HEK293 (cell line): ENCODE results near the gene ADAM33.

Experiments used
- CTCF ChIP-seq: fragments of 450-650 bp; formaldehyde crosslinking; IDR thresholded peaks from 2 replicates; pipeline ENCODE4 v1.5.1; 2016; ENCODE audit warnings: missing biosample characterization, missing genetic modification characterization
- PRDM4 ChIP-seq: fragments of 450-650 bp; formaldehyde crosslinking; IDR thresholded peaks from 2 replicates; pipeline ENCODE4 v1.5.1; 2017; ENCODE audit warnings: missing biosample characterization, missing genetic modification characterization
- REST ChIP-seq: fragments of 450-650 bp; formaldehyde crosslinking; IDR thresholded peaks from 2 replicates; pipeline ENCODE4 v1.5.1; 2016; ENCODE audit warnings: missing biosample characterization, missing genetic modification characterization
- TRIM28 ChIP-seq: IDR thresholded peaks from 2 replicates; pipeline ENCODE4 v1.6.1; 2011; ENCODE audit warnings: low read length, control low read depth, borderline replicate concordance
- YY1 ChIP-seq: fragments of 450-650 bp; formaldehyde crosslinking; IDR thresholded peaks from 2 replicates; pipeline ENCODE4 v1.5.1; 2018; ENCODE audit warnings: missing biosample characterization, missing genetic modification characterization
- ZNF133 ChIP-seq: fragments of 450-650 bp; formaldehyde crosslinking; IDR thresholded peaks from 2 replicates; pipeline ENCODE4 v1.5.1; 2016; ENCODE audit warnings: missing biosample characterization, missing genetic modification characterization
- ZNF155 ChIP-seq: fragments of 450-650 bp; formaldehyde crosslinking; IDR thresholded peaks from 2 replicates; pipeline ENCODE4 v1.5.1; 2016; ENCODE audit warnings: missing biosample characterization, missing genetic modification characterization
- ZNF184 ChIP-seq: fragments of 450-650 bp; IDR thresholded peaks from 2 replicates; pipeline ENCODE4 v1.5.1; 2018; ENCODE audit warnings: missing biosample characterization, mild to moderate bottlenecking, missing genetic modification characterization
- ZNF214 ChIP-seq: fragments of 450-650 bp; formaldehyde crosslinking; IDR thresholded peaks from 2 replicates; pipeline ENCODE4 v1.5.1; 2017; ENCODE audit warnings: missing biosample characterization, mild to moderate bottlenecking, missing genetic modification characterization, borderline replicate concordance
- ZNF292 ChIP-seq: fragments of 450-650 bp; formaldehyde crosslinking; IDR thresholded peaks from 2 replicates; pipeline ENCODE4 v1.5.1; 2016; ENCODE audit warnings: low read depth, missing biosample characterization, missing genetic modification characterization, borderline replicate concordance
- ZNF660 ChIP-seq: fragments of 450-650 bp; IDR thresholded peaks from 2 replicates; pipeline ENCODE4 v1.5.1; 2018; ENCODE audit warnings: missing biosample characterization, mild to moderate bottlenecking, missing genetic modification characterization
- ZNF768 ChIP-seq: fragments of 450-650 bp; formaldehyde crosslinking; IDR thresholded peaks from 2 replicates; pipeline ENCODE4 v1.5.1; 2018; ENCODE audit warnings: missing biosample characterization, mild to moderate bottlenecking, missing genetic modification characterization

- TF ChIP-seq ZNF133 (no peak), YY1 (tag by site-specific recombination) (no peak), TRIM28 (no peak), ZNF155 (no peak), REST (no peak), CTCF (tag by site-specific recombination) (no peak), ZNF214 (no peak), PRDM4 (tag by site-specific recombination) (no peak), ZNF660 (tag by site-specific recombination) (no peak), ZNF184 (tag by site-specific recombination) (no peak), ZNF768 (tag by site-specific recombination) (no peak), ZNF292 (tag by site-specific recombination) (no peak)
Observed at GRCh38 chr20:3648951-3649350, 32.9 kb downstream of the ADAM33 start.
